Measurements from ENCODE around the gene DCUN1D4.
"Not testable (repeated sequence)": the region's sequence is repeated elsewhere in the genome, so short reads cannot be mapped to it uniquely, and the experiment has no call there.

The DCUN1D4 gene

DNA sequence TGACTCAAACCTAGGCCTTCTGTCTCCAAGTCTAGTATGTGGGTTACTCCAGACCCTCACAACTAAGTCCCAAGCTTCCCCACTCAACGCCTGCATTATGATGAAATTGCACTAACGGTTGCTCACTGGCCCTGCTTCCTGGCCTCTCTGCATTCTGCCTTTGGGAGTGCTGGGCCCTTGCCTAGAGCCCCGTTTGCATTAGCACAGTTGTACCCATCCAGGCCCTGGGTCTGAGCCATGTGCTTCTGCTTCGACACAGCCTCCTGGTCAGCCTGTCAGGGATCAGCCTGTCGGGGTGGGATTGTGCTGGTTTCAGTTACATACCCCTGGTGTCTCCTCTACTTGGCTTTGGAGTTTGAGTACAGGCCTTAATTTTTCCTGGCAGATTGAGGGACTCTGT is 58.4 kb downstream of the DCUN1D4 start:
- Histone ChIP-seq H3K4me3 (ENCODE audit: low read length) (no peak overlapping the region), H3K4me1 (ENCODE audit: insufficient read depth, low read length) (no peaks in the 10 kb centered on the region), H3K9me3 (ENCODE audit: insufficient read depth, low read depth, low read length) (no peaks in the 10 kb centered on the region), H3K36me3 (ENCODE audit: insufficient read depth, low read depth, low read length) (peaks cover 92% of the 10 kb centered on the region), H3K27me3 (ENCODE audit: insufficient read depth, low read length) (no peaks in the 10 kb centered on the region), H3K9ac (ENCODE audit: low read depth, low read length) (no peak overlapping the region), H3K27ac (ENCODE audit: low read length) (no peak overlapping the region)

DNA sequence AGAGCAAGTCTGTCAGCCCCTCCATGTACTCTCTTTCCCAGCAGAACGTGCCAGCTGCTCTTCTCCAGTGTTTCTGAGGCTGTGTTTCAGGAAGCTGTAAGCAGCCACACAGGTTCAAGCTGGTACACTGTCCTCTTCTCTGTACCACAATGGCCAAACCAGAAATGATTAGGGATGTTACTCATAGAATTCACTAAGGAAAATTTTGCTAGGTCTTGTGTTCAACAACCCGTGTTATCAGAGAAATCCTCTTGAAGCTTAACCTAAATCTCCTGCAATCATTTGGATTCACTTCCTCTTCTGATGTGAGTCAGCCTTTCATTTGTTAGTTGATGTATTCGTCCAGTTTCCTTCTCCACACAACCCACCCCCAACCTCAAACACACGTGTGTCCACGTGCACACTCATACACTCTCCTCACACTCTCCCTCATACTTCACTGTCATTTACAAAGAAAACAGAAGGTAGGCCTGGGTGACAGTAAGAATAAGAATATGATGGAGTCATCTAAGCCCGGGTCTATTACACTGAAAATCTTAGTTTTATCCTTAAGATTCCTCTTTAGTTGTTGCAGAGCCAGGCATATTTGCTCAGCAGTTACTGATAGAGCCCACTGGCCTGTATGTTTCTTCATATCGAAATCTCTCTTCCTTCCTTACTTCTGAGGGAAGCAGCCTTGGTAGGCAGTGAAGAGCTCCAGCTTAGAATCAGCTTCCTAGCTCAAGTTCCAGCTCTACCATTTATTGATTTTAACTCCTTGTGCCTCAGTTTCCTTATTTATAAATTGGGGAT is 63.4 kb downstream of the DCUN1D4 start:
- Histone ChIP-seq H3K9ac (ENCODE audit: low read depth, low read length) (no peak overlapping the region), H3K36me3 (ENCODE audit: insufficient read depth, low read depth, low read length) (peaks cover 92% of the 10 kb centered on the region), H3K4me1 (ENCODE audit: insufficient read depth, low read length) (no peaks in the 10 kb centered on the region), H3K27ac (ENCODE audit: low read length) (no peak overlapping the region), H3K4me3 (ENCODE audit: low read length) (no peak overlapping the region), H3K9me3 (ENCODE audit: insufficient read depth, low read depth, low read length) (no peaks in the 10 kb centered on the region), H3K27me3 (ENCODE audit: insufficient read depth, low read length) (no peaks in the 10 kb centered on the region)

DNA sequence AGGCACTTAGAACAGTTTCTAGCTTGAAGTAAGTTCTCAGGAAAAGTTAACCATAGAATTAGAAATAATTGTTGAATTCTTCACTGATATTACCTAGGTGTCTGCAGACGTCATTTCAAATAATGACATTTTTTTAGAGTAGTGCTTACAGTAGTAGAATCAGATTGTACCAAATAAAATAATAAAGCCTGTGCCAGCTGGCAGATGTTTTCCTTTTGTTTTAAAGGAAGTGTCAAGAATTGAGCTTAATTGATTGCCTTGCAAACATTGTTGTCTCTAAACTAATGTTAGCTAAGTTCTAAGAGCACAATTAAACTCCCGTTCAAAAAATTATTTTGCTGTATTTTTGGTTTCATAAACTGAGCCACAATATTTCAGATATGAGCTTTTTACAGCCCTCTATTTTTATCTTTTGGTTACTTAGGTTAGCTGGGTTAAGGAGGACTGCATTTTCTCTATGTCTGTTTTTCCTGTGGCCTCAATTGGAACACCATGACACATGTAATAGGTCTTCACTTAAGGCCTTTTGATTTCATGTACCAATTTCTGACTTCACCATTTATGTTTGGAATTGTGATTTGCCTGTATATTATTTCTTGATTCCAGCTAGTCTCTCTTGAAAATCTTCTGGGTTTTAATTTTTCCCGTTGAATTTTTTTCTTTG is 64.2 kb downstream of the DCUN1D4 start:
- no peak overlapping the region for H3K4me3 ChIP-seq (ENCODE audit: low read length)
- H3K9ac ChIP-seq (ENCODE audit: low read depth, low read length), result no peak overlapping the region
- no peaks in the 10 kb centered on the region for H3K27me3 ChIP-seq (ENCODE audit: insufficient read depth, low read length)
- H3K36me3 ChIP-seq (ENCODE audit: insufficient read depth, low read depth, low read length), result peaks cover 92% of the 10 kb centered on the region
- H3K9me3 ChIP-seq (ENCODE audit: insufficient read depth, low read depth, low read length), result no peaks in the 10 kb centered on the region
- H3K27ac ChIP-seq (ENCODE audit: low read length), result no peak overlapping the region
- no peaks in the 10 kb centered on the region for H3K4me1 ChIP-seq (ENCODE audit: insufficient read depth, low read length)

DNA sequence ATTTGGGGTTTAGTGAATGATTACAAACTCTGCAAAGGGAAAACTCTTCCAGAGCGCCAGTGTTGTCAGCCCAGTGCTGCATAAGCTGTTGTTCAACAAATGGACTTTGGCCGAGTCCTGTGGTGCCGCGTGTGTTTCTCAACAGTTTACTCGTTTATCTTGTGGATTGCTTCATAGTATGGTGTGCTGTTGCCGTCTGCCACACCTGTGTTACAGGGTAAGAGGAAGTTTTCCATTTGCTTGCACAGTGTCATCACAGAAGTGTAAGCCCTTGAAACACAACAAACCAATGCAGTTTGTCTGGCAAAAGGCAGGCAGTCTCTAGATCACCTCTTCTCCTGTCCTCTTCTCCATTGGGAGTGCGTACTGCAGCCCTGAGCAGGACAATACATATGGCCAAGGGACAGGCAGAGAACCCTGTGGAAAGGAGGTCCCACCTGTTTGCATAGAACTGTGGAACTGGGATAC is 66.3 kb downstream of the DCUN1D4 start:
- H3K27me3 ChIP-seq (ENCODE audit: insufficient read depth, low read length), result no peaks in the 10 kb centered on the region
- H3K9me3 ChIP-seq (ENCODE audit: insufficient read depth, low read depth, low read length), result no peaks in the 10 kb centered on the region
- no peak overlapping the region for H3K4me3 ChIP-seq (ENCODE audit: low read length)
- H3K27ac ChIP-seq (ENCODE audit: low read length), result no peak overlapping the region
- H3K36me3 ChIP-seq (ENCODE audit: insufficient read depth, low read depth, low read length), result peaks cover 94% of the 10 kb centered on the region
- H3K4me1 ChIP-seq (ENCODE audit: insufficient read depth, low read length), result no peaks in the 10 kb centered on the region
- no peak overlapping the region for H3K9ac ChIP-seq (ENCODE audit: low read depth, low read length)

DNA sequence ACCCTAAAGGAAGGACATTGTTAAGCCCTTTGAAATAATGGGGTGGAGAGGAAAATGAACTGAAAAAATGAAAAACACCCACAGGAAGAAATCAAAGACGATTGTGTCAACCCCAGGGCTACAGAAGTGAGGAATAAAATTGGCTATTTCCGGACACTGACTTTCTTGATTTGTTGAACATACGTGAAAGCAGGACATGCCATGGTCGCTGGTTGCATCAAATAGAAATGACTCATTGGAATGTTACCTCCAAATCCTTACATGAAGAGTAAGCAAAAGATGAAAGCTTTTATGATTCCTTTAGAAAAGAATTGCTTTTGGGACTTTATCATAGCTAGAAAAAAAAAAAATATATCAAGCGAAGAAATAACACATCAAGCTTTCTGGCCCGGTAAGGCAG is 75.3 kb downstream of the DCUN1D4 start:
- no peaks in the 10 kb centered on the region for H3K4me1 ChIP-seq (ENCODE audit: insufficient read depth, low read length)
- H3K36me3 ChIP-seq (ENCODE audit: insufficient read depth, low read depth, low read length), result peaks cover 32% of the 10 kb centered on the region
- no peak overlapping the region for H3K9ac ChIP-seq (ENCODE audit: low read depth, low read length)
- no peak overlapping the region for H3K4me3 ChIP-seq (ENCODE audit: low read length)
- H3K9me3 ChIP-seq (ENCODE audit: insufficient read depth, low read depth, low read length), result no peaks in the 10 kb centered on the region
- H3K27me3 ChIP-seq (ENCODE audit: insufficient read depth, low read length), result no peaks in the 10 kb centered on the region
- H3K27ac ChIP-seq (ENCODE audit: low read length), result no peak overlapping the region

DNA sequence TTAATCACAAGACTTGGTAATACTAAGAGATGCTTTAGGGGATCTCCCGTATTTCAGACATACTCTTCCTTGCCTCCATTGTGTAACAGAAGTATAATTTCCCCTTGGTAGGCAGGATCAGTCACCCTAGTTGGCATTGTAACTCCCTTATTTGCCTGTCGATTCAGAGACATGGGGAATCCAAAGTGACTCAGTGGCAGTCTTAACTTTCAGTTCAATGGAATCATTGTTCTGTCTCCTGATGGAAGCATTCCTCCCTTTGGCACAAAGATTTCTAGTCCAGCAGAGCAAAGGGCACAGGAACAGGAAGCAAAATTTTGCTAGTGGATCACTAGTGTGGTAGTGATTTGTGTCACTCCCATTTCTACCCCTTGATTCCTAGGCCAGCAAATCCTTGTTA is 80.4 kb downstream of the DCUN1D4 start:
- Histone ChIP-seq H3K9me3 (ENCODE audit: insufficient read depth, low read depth, low read length) (no peaks in the 10 kb centered on the region), H3K4me3 (ENCODE audit: low read length) (no peak overlapping the region), H3K9ac (ENCODE audit: low read depth, low read length) (no peak overlapping the region), H3K4me1 (ENCODE audit: insufficient read depth, low read length) (no peaks in the 10 kb centered on the region), H3K36me3 (ENCODE audit: insufficient read depth, low read depth, low read length) (no peaks in the 10 kb centered on the region), H3K27me3 (ENCODE audit: insufficient read depth, low read length) (no peaks in the 10 kb centered on the region), H3K27ac (ENCODE audit: low read length) (no peak overlapping the region)

DNA sequence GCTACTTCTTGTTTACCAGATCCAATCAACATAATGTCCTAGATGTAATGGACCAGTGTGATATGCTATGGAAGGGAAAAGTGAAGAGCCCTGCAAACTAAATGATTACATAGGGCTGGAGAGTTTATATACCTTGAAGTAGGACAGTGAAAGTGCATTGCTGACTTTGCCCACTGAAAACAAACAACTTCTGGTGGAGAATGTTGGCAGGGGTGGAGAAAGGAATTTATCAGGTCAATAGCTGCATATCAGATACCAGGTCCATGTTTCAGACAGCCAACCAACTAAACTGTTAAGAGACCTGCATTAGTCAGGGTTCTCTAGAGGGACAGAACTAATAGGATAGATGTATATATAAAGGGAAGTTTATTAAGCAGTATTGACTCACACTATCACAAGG is 82.4 kb downstream of the DCUN1D4 start:
- Histone ChIP-seq H3K4me1 (ENCODE audit: insufficient read depth, low read length) (no peaks in the 10 kb centered on the region), H3K27ac (ENCODE audit: low read length) (no peak overlapping the region), H3K4me3 (ENCODE audit: low read length) (no peak overlapping the region), H3K9ac (ENCODE audit: low read depth, low read length) (no peak overlapping the region), H3K9me3 (ENCODE audit: insufficient read depth, low read depth, low read length) (no peaks in the 10 kb centered on the region), H3K27me3 (ENCODE audit: insufficient read depth, low read length) (no peaks in the 10 kb centered on the region), H3K36me3 (ENCODE audit: insufficient read depth, low read depth, low read length) (no peaks in the 10 kb centered on the region)

DNA sequence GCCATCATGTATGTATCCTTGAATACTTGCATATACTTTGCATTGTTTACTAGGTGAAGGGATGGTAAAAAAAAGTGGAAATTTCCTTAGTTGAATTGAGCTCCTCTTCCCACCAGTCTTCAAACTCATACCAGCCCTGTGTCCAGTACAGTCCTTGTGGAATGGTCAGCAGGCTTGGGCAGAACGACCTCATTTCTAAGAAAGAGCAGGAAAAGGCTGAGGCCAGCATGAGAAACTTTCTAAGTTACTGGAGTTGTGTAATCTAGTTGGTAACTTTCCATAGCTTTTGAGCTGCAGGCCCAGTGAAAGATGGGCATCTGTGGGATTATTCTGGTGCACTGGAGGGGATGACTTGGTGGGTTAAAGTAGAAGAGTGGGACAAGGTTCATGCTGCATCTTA is 87.6 kb downstream of the DCUN1D4 start:
- Histone ChIP-seq H3K9me3 (ENCODE audit: insufficient read depth, low read depth, low read length) (no peaks in the 10 kb centered on the region), H3K27me3 (ENCODE audit: insufficient read depth, low read length) (no peaks in the 10 kb centered on the region), H3K27ac (ENCODE audit: low read length) (no peak overlapping the region), H3K9ac (ENCODE audit: low read depth, low read length) (no peak overlapping the region), H3K4me1 (ENCODE audit: insufficient read depth, low read length) (no peaks in the 10 kb centered on the region), H3K4me3 (ENCODE audit: low read length) (no peak overlapping the region), H3K36me3 (ENCODE audit: insufficient read depth, low read depth, low read length) (no peaks in the 10 kb centered on the region)

DNA sequence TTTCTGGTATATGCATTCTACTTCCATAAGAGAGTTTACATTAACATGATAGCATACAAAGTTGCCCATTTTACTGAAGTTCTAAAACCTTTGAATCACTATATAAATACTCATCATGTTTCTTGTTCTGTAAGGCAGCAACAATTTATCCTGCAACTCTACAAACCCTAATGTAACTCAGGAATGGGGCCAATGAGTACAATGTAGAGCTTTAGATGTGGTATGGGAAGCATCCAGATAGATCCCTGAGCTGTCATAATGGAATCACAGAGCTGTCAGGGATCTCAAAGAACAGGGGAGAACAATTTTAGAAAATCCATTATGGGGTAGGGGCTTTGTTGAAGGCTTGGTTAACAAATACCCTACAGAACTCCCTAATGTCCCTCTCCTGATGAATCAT is 88.5 kb downstream of the DCUN1D4 start:
- no peaks in the 10 kb centered on the region for H3K4me1 ChIP-seq (ENCODE audit: insufficient read depth, low read length)
- no peak overlapping the region for H3K27ac ChIP-seq (ENCODE audit: low read length)
- H3K27me3 ChIP-seq (ENCODE audit: insufficient read depth, low read length), result no peaks in the 10 kb centered on the region
- no peaks in the 10 kb centered on the region for H3K36me3 ChIP-seq (ENCODE audit: insufficient read depth, low read depth, low read length)
- no peak overlapping the region for H3K9ac ChIP-seq (ENCODE audit: low read depth, low read length)
- H3K9me3 ChIP-seq (ENCODE audit: insufficient read depth, low read depth, low read length), result no peaks in the 10 kb centered on the region
- no peak overlapping the region for H3K4me3 ChIP-seq (ENCODE audit: low read length)

DNA sequence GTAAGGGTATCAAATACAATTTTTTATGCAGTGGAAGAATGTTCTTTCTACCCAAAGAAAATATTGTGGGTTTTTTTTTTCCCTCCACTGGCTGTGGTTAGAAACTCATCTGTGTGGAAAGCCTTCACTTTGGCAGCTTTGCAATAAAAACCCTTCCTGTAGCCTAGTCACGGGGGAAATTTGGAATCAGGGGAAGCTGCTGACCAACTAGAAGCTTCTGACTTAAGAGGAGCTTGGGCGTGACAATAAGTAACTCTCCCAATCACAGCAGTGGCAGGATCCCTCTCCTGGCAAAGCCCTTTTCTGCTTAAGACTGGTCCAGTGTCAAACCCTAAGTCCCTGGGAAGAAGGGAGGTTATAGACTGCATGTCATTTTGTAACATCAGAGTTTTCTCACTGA is 89.3 kb downstream of the DCUN1D4 start:
- Histone ChIP-seq H3K4me1 (ENCODE audit: insufficient read depth, low read length) (no peaks in the 10 kb centered on the region), H3K27ac (ENCODE audit: low read length) (no peak overlapping the region), H3K27me3 (ENCODE audit: insufficient read depth, low read length) (no peaks in the 10 kb centered on the region), H3K9ac (ENCODE audit: low read depth, low read length) (no peak overlapping the region), H3K36me3 (ENCODE audit: insufficient read depth, low read depth, low read length) (no peaks in the 10 kb centered on the region), H3K4me3 (ENCODE audit: low read length) (no peak overlapping the region), H3K9me3 (ENCODE audit: insufficient read depth, low read depth, low read length) (no peaks in the 10 kb centered on the region)

DNA sequence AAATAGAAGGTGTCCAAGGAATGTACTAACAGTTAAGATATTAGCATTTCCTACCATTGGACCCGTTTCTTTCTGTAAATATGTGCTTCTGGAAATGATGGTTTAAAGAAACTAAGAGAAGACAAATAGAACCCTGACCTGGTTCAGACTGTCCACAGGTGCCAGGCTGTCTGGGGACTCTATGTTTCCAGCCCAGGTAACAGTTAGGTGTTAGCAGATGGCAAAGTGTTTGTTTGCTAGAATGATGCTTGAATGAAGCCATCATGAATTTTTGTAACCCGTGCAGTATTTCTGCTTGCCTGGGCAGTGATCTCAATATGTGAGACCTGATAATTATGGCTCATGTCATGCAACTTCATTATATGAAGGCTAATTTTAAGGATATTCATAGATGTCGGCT is 89.7 kb downstream of the DCUN1D4 start:
- Histone ChIP-seq H3K9me3 (ENCODE audit: insufficient read depth, low read depth, low read length) (no peaks in the 10 kb centered on the region), H3K36me3 (ENCODE audit: insufficient read depth, low read depth, low read length) (no peaks in the 10 kb centered on the region), H3K27me3 (ENCODE audit: insufficient read depth, low read length) (no peaks in the 10 kb centered on the region), H3K4me3 (ENCODE audit: low read length) (no peak overlapping the region), H3K27ac (ENCODE audit: low read length) (no peak overlapping the region), H3K4me1 (ENCODE audit: insufficient read depth, low read length) (no peaks in the 10 kb centered on the region), H3K9ac (ENCODE audit: low read depth, low read length) (no peak overlapping the region)

DNA sequence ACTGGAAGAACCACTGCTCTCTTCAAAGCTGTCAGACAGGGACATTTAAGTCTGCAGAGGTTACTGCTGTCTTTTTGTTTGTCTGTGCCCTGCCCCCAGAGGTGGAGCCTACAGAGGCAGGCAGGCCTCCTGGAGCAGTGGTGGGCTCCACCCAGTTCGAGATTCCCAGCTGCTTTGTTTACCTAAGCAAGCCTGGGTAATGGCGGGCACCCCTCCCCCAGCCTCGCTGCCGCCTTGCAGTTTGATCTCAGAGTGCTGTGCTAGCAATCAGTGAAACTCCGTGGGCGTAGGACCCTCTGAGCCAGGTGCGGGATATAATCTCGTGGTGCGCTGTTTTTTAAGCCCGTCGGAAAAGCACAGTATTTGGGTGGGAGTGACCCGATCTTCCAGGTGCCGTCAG is 97.5 kb downstream of the DCUN1D4 start:
- not testable (repeated sequence) for H3K4me3 ChIP-seq (ENCODE audit: low read length); H3K36me3 ChIP-seq (ENCODE audit: insufficient read depth, low read depth, low read length); H3K27me3 ChIP-seq (ENCODE audit: insufficient read depth, low read length); H3K27ac ChIP-seq (ENCODE audit: low read length); H3K9ac ChIP-seq (ENCODE audit: low read depth, low read length); H3K9me3 ChIP-seq (ENCODE audit: insufficient read depth, low read depth, low read length); H3K4me1 ChIP-seq (ENCODE audit: insufficient read depth, low read length)
